Kidney (tissue), 14 donors: ENCODE measurements around the gene CAMTA1. TPM values are rescaled to one million over a fixed set of nuclear protein-coding genes. Genes with fewer than 3 reads are reported as not detected.

Experiments
- DNase-seq, 5 donors: peaks; one replicate each; pipeline ENCODE4 v3.0.0-alpha.2; 2013 to 2020
- FAIRE-seq: peaks from 2 replicates; lab custom pipeline; 2012; peaks lifted over from hg19 to GRCh38; lab: Jason Lieb, UNC
- H3K27ac ChIP-seq, 2 donors: one replicate each; pipeline ENCODE4 v1.7.0; 2013; ENCODE audit warnings: low read depth in 2 of 2, low read length in 2 of 2, inconsistent platforms in 1 of 2
- H3K27me3 ChIP-seq: one replicate; pipeline ENCODE4 v1.7.1; 2013; ENCODE audit warnings: low read length, inconsistent platforms; ENCODE audit not compliant: control insufficient read depth, insufficient read depth
- H3K36me3 ChIP-seq, 3 donors: one replicate each; pipeline versions ENCODE4 v1.7.0 to v1.7.1; 2013; ENCODE audit warnings: low read length in 3 of 3, control low read depth in 1 of 3, inconsistent platforms in 1 of 3; ENCODE audit not compliant: insufficient read depth in 3 of 3, control insufficient read depth in 2 of 3
- H3K4me1 ChIP-seq, 3 donors: one replicate each; pipeline versions ENCODE4 v1.7.0 to v1.7.1; 2013; ENCODE audit warnings: low read length in 3 of 3, inconsistent platforms in 1 of 3, low read depth in 1 of 3; ENCODE audit not compliant: control insufficient read depth in 2 of 3, insufficient read depth in 2 of 3
- H3K4me3 ChIP-seq, 3 donors: one replicate each; pipeline versions ENCODE4 v1.7.0 to v1.8.1; 2013; ENCODE audit warnings: low read length in 3 of 3, control low read depth in 1 of 3, inconsistent platforms in 1 of 3
- H3K9ac ChIP-seq, 3 donors: one replicate each; pipeline versions ENCODE4 v1.7.0 to v1.7.1; 2013; ENCODE audit warnings: low read length in 3 of 3, control low read depth in 1 of 3, inconsistent platforms in 1 of 3
- H3K9me3 ChIP-seq, 3 donors: one replicate each; pipeline versions ENCODE4 v1.7.0 to v1.7.1; 2013; ENCODE audit warnings: low read length in 3 of 3, control low read depth in 1 of 3, inconsistent platforms in 1 of 3; ENCODE audit not compliant: control insufficient read depth in 2 of 3, insufficient read depth in 1 of 3
- intact Hi-C: fragments of 100-400 bp; cut with DNase I; formaldehyde crosslinking; loops from one replicate; pipeline ENCODE4 v1.11.1; 2022
- polyA plus RNA-seq: library from polyadenylated mRNA; stranded (reverse); fragments of 350-450 nt; fragmentation: Illumina TruSeq; extraction: RNeasy Lipid Tissue Mini Kit (QIAGEN cat#74804); gene quantifications from one replicate; pipeline ENCODE4 v1.2.3, GENCODE V29; 2014; ENCODE audit warnings: low read depth, low replicate concordance; ENCODE audit not compliant: insufficient read depth
- total RNA-seq: library from RNA; stranded (reverse); fragmentation: NEBNext Ultra II Directional; extraction: Animal tissue kit (Norgen Biotek cat#: 25700); gene quantifications from one replicate; pipeline ENCODE4 v1.2.1, GENCODE V29; 2021
- TF ChIP-seq, protein P1 (sequence below): IDR thresholded peaks from 3 replicates; pipeline ENCODE4 v1.5.1; 2012; ENCODE audit warnings: mild to moderate bottlenecking, moderate library complexity, borderline replicate concordance; ENCODE audit not compliant: insufficient read depth; ENCODE audit errors: extremely low read depth
- donor health status: control.
- donor health status: control.
- donor health status: control.
- donor health status: control.
- donor health status: control.
- donor health status: DM: yes; HTN: yes; CAD: no.
- donor health status: Normal renal cell carcinoma (clear cell type).

The CAMTA1 gene
- total and polyA plus RNA-seq, 2 donors from 2014 or later, result 79.0 to 170 TPM

DNA sequence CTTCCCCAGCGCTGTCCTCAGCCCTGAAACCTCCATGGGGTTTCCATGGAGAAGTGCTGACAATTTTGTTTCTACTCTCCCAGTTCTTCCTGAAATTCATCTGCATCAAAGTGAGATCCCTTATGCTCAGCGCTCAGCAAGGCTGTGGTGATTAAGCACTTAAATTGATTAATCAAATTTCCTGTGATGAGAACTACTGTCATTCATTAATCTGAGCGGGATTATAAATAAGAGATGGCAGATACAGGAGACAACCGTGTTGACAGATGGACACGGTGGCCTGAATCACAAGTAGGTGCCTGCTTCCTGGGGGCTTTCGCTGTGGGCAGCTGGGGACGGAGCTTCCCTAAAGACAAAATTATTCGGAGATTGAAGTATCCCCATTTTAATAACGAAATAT, 656.8 kb downstream of the CAMTA1 start:
- H3K27ac ChIP-seq, result no peak overlapping the region
- no peak for DNase-seq
- TF ChIP-seq, protein P1, sequence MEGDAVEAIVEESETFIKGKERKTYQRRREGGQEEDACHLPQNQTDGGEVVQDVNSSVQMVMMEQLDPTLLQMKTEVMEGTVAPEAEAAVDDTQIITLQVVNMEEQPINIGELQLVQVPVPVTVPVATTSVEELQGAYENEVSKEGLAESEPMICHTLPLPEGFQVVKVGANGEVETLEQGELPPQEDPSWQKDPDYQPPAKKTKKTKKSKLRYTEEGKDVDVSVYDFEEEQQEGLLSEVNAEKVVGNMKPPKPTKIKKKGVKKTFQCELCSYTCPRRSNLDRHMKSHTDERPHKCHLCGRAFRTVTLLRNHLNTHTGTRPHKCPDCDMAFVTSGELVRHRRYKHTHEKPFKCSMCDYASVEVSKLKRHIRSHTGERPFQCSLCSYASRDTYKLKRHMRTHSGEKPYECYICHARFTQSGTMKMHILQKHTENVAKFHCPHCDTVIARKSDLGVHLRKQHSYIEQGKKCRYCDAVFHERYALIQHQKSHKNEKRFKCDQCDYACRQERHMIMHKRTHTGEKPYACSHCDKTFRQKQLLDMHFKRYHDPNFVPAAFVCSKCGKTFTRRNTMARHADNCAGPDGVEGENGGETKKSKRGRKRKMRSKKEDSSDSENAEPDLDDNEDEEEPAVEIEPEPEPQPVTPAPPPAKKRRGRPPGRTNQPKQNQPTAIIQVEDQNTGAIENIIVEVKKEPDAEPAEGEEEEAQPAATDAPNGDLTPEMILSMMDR, result no peak
- no peak overlapping the region for H3K9ac ChIP-seq
- no peak overlapping the region for H3K4me3 ChIP-seq
- intact Hi-C loops, result no loop called here
- H3K27me3 ChIP-seq, result no peaks in the 10 kb centered on the region
- no peaks in the 10 kb centered on the region for H3K4me1 ChIP-seq
- FAIRE-seq, result no peak
- H3K36me3 ChIP-seq, result no peaks in the 10 kb centered on the region
- H3K9me3 ChIP-seq, result no peaks in the 10 kb centered on the region

DNA sequence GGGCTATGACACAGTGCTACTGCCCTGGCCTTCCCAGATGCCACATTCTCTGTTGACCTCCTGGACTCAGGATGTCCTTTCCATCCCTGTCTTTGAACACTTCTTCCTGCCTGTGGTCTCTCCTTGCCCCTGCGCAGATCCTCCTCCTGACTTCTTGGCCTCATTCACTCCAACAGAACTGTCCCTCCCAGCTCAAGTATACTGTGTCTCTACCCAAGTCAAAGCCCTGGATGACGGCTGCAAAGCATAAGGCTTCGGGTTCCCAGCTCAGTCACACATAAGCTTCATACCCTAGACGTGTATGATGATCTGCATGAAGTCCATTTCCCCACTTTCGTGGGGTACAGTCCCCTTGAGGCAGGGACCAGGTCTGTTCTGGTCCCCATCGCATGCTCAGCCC, 657.7 kb downstream of the CAMTA1 start:
- TF ChIP-seq, protein P1, result no peak
- no peak overlapping the region for H3K27ac ChIP-seq
- H3K4me1 ChIP-seq, result peaks cover 0 to 2% (median 0%) of the 10 kb centered on the region in 3 donors
- no peaks in the 10 kb centered on the region for H3K9me3 ChIP-seq
- no peak overlapping the region for H3K4me3 ChIP-seq
- intact Hi-C loops, result no loop called here
- H3K27me3 ChIP-seq, result no peaks in the 10 kb centered on the region
- FAIRE-seq (no peak), DNase-seq (no peak)
- no peak overlapping the region for H3K9ac ChIP-seq
- H3K36me3 ChIP-seq, result no peaks in the 10 kb centered on the region

DNA sequence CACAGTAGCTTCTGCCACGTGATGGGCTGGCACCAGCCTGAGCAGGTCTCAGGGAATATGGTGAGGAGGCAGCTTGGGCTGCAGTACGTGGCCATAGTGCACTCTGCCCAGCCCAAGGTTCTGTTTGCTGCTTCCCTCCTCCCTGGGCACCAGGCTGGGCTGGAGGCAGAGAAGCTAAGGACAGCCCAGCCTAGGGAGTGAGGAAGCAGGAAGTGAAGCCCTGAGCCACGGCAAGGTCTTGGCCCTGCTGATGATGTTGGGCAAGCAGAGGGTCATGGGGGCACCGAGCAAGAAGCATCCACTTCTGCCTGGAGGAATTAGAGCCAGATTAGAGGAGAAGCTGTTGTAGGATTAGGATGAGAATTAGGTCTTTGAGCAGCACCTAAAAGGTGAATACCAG, 659.1 kb downstream of the CAMTA1 start:
- DNase-seq (no peak), FAIRE-seq (no peak)
- Histone ChIP-seq H3K9me3 (no peaks in the 10 kb centered on the region), H3K4me3 (no peak overlapping the region), H3K4me1 (peaks cover 0 to 2% (median 0%) of the 10 kb centered on the region in 3 donors), H3K27ac (no peak overlapping the region), H3K36me3 (no peaks in the 10 kb centered on the region), H3K9ac (no peak overlapping the region), H3K27me3 (no peaks in the 10 kb centered on the region)
- TF ChIP-seq, protein P1, result no peak
- intact Hi-C loops, result no loop called here

DNA sequence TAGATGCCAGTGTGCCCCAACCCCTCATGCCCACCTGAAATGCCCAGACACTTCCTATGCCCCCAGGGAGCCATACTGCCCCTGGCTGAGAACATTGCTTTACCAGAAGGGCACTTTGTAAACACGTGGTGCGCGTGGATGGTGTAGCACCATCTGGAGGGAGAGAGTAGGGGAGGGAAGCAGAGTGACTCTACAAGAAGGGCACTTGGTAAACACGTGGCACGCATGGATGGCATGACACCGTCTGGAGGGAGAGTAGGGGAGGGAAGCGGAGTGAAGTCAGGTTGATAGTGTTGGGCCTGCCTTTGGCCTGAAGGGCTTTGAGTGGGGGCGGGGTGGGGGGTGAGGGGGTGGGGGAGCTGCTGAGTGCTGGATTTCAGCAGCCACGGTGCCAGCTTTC, 661.8 kb downstream of the CAMTA1 start:
- H3K9me3 ChIP-seq, result no peaks in the 10 kb centered on the region
- H3K4me3 ChIP-seq, result no peak overlapping the region
- H3K27ac ChIP-seq, result no peak overlapping the region
- H3K27me3 ChIP-seq, result no peaks in the 10 kb centered on the region
- intact Hi-C loops, result no loop called here
- TF ChIP-seq, protein P1, result no peak
- peaks cover 0 to 2% (median 0%) of the 10 kb centered on the region in 3 donors for H3K4me1 ChIP-seq
- no peak for FAIRE-seq
- no peaks in the 10 kb centered on the region for H3K36me3 ChIP-seq
- H3K9ac ChIP-seq, result no peak overlapping the region
- DNase-seq, result peak in 1 of 5 donors; percentile 58
